RKO (cell line): ENCODE data around the gene HOOK2.
"Not testable (repeated sequence)": the region's sequence is repeated elsewhere in the genome, so short reads cannot be mapped to it uniquely, and the experiment has no call there.

Experiments used
- DNase-seq: peaks from one replicate; pipeline ENCODE4 v3.0.0-alpha.2; 2016; ENCODE audit warnings: low spot score

Gene HOOK2

DNA sequence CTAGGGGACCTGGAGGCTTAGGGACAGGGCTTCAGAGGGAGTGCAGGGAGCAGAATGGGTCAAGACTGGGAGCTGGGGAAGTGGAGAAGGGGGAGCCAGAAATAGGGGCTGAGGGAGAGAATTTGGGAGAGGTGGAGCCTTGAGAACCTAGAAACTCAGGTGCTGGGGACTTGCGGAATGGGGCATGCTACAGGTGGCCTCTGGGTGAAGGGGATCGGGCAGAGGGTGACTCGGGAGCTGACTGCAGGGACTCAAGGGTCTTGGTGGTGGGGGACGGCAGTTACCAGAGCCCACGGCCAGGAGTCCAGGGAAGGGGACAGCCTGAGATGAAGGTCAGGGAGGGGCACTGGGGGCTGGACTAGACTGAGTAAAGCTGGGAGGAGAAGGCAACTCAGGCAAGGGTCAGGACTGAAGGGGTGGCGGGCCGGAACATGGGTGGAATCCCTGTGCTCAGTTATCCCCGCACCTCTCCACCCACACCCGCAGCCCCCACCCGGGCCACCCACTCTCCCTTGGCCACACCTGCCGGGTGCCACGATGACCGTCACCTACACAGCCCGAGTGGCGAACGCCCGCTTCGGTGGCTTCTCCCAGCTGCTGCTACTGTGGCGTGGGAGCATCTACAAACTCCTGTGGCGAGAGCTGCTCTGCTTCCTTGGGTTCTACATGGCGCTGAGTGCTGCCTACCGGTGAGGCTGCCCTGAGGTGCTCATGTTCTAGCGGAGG, 23.1 kb downstream of the HOOK2 start:
- DNase-seq, result no peak

DNA sequence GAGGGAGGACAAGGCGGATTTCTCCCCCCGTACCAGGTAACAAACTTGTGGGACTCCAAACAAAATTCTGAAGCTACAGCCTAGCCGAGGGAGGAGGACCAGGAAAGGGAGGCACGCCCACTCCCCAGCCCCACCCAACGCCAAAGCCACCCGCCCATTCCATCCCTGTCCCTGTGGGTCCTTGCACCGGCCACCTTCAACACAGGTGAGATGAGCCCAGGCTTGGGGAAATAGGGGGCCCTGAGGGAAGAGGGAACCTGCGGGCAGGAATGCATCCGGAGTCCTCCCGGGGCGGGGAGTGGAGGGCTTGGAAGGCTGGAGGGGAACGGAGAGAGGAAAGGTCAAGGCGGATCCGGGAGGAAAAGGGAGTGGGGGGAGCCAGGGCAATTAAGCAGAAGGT, 23.7 kb downstream of the HOOK2 start, which contains the start of gene BEST2:
TSS of gene BEST2 (plus strand) at position 157 of the 400 bp plus-strand sequence. CDS start 802 bp downstream, outside the sequence.
- no peak for DNase-seq

DNA sequence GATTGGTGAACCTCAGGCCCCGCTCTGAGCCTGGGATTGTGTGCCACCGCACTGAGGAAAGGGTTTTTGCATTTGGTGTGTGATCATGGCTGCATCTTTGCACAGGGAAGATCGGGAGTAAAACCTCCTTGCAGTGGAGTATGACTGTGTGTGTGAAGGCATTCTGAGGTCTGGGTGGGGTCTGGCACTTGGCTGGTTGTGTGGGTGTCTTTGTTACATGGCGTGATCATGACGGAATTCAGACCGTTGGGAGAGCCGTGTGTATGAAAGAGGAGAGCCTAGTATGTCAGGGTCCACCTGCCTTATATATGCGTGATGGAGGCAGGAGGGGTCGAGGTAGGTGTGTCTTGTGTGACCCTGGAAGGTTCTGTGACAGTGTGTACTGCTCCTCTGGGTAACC, 24.5 kb downstream of the HOOK2 start:
- no peak for DNase-seq

DNA sequence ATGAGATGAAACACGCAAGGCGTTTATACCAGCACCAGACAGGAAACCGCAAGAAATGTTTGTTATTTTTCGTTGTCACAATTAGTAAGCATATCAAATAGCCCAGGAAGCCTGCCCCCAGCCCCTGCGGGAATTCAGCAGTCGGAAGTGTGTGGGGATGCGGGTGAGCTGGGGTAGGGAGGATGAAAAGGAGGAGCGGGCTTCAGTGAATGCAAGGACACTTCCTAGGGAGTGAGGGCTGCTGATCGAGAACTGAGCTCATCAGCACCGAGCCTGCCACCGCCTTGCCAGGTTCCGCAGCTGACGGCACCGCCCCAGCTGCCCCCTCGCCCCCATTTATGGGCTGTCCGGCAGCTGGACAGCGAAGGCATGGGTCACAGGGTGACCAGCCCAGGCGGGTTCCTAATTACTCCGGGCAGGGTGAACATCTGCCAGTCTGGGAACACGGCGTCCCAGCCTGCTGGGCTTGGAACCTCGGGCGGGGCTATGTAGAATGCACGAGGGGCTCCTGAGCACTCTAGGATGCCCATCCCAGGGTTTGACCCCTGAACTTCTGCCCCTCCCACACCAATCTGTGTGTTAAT, 25.3 kb downstream of the HOOK2 start:
- no peak for DNase-seq

DNA sequence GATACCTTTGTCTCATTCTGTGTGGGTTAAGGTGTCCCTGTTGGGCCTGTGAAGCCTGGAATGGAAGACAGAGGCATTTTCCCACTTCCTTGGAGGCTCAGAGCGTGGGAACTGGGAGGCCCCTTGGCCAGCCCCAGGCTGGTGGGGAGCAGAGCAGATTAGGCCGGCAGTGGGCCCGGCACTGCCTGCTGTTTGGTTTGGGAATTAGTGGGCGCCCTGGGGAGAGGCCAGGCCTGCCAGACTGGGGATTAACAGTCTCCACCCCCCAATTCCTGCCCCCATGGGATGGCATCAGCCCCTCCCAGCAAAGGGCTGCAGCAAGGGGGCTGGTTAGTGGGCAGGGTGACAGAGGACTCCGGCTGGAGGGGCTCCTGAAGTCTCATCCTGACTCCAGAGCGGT, 26.9 kb downstream of the HOOK2 start:
- no peak for DNase-seq

DNA sequence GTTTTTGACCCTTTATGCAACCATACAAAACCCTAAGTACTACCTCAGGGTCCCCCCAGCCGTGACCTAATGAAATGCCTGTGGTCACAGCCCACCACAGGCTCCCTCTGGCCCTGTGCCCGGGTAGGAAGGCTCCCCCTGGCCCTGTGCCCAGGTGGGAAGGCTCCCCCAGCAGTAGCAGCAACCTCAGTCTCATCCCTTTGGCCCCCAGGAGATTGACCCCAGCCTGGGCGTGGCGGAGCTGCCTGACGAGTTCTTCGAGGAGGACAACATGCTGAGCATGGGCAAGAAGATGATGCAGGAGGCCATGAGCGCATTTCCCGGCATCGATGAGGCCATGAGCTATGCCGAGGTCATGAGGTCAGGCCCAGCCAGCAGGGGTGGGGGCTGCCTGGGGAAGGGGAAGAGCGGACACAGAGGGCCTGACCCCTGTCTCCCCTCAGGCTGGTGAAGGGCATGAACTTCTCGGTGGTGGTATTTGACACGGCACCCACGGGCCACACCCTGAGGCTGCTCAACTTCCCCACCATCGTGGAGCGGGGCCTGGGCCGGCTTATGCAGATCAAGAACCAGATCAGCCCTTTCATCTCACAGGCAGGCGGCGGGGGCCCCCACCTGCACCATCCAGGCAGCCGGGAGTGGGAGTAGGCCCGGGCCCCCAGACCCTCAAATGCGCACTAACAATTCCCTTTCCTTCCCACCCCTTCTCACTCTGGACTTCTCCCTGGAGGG, 30.0 kb downstream of the HOOK2 start:
- DNase-seq, result no peak

DNA sequence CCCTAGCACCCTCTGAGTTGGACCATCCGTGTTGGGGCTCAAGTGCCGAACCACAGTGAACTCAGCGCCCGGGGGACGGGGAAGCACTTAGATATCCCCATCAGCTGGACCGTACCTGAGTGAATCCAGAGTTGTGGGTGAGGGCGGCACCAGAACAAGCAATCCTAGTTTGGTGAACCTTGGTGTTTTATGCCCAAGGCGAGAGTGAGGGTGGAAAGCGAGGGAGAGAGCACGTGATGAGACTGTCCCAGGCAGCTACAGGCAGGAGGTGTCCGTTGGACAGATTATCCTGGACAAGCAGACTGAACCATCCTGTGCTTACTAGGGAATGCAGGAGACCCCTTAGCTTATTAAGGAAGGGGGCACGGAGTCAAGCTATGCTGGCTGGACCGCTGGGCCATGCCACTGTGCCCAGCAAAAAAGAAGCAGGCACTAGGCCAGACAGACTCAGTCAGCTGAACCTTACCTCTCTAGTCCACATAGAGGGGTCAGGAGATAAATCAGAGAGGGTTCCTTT, 37.5 kb downstream of the HOOK2 start:
- no peak for DNase-seq

DNA sequence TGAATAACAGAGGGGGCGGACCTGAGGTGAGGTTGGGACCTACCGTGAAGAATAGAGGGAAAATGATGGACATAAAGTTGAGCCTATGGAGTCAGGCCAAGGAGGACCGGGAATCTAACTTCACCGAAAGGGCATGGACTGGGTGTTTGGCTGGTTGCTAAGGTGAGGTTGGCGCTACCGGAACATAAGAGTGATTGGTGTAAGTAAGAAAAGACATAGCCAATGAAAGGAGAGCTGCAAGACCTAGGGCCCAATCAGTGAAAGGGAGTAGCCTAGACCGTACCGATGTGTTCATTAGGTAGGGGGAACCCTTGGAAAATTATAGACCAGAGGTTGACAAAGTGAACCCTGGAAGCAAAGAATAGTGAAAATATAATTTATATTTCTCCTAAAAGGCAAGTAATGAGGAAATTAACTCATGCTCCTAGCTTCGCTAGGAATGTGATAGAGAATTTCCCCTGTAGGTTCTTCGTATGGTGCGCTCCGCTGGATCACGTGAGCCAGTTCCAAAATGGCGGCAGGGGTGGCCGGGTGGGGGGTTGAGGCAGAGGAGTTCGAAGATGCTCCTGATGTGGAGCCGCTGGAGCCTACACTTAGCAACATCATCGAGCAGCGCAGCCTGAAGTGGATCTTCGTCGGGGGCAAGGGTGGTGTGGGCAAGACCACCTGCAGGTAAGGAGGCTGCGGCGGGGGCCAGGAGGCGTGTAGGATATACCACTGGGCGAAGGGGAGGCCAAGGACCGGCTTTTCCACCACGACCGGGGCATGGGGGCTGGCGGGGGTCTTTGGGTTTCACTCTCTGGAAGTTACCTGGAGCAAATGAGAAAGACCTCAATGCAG, 38.1 kb downstream of the HOOK2 start, which contains the start of gene GET3:
TSS of gene GET3 (plus strand) at position 503 of the 840 bp plus-strand sequence. CDS start at position 512, 9 bp downstream.
- DNase-seq, result peak; percentile 99

DNA sequence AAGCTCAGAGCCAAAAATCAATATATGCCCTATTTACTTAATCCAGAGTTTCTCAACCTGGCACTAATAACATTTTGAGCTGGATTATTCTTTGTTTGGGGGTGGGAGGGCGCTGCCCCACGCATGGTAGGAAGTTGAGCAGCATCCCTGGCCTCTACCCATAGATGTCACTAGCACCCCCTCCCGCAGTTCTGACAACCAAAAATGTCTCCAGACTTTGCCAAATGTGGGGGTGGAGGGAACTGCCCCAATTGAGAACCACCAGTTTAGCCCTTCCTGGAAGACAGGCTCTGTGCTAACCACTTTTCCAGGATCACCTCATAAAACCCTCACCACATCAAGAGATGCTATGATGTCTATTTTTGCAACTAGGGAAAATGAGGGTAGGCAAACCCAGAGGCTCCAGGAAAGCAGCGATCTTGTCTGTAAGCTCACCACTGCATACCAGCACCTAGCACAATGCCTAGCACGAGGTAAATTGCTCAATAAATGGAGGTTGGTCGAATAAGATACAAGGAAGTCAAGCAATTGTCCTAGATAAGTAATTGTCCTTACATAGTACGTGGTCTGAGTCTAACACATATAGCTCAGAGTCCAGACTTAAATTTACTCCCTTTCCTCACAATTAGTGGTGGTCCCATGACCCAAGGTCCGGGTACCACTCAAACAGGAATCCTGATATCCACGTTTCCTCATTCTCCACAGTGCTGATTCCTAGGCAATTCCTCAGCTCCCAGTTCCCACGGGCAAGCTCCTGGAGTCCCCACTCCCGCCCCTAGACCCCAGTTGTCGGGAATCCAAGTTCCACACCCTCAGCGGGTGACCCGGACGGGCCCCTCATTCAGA, 41.8 kb downstream of the HOOK2 start:
- DNase-seq, result peak; percentile 85

DNA sequence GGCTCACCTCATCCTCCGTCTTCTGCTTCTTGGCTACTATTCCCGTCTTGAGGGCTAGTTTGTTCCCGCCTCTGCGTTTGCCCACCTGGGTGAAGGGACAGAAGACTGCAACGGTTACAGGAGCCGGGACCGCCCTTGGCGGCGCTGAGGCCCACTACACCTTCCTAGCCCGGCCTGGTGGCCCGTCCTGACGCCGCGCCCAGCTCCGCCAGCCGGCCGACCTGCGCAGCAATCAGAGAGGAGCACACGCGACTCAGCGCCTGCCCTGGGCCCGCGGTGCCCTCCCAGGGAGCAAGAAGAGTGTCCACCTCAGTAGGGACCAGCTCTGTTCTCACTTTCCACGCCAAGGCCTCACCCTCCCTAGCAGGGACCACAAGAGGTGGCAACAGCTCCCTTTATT, 44.0 kb downstream of the HOOK2 start:
- no peak for DNase-seq

DNA sequence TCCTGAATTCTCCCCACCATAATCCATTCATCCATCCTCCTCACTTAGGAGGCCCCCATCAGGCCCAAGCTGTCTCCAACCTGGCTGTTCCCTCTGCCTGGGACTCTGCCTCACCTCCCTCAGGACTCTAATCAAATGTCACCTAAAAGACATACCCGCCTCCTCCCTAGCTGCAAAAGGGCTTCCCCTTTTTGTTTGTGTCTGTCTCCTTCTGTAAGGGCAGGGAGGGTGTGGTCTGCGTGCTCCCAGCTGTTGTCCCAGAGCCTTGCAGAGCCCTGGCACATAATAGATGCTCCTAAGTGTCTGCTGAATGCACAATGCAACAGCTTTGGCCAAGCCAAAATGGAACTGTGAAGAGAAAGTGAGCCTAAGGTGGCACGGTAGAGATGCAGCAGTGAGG, 45.3 kb downstream of the HOOK2 start:
- DNase-seq, result no peak

DNA sequence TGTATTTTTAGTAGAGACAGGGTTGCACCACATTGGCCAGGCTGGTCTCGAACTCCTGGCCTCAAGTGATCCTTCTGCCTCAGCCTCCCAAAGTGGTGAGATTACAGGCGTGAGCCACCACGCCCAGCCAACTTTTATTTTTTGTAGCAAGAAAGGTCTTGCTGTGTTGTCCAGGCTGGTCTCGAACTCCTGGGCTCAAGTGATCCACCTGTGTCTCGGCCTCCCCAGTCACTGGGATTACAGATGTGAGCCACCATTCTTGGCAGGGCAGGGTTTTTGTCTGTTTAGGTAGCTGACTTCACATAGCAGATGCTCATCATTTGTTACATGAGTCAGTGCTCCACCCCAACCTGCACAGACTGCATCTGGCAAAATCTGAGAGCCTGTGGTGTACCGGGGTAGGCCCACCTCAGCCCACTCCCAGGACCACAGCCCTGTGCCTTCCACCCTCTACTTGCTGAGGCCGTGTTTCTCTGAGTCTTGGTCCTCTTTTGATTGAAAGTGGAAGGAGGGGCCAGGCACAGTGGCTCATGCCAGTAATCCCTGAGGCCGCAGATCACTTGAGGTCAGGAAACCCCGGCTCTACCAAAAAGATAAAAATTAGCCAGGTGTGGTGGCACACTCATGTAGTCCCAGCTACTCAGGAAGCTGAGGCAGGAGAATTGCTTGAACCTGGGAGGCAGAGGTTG, 47.5 kb downstream of the HOOK2 start:
- DNase-seq, result no peak

DNA sequence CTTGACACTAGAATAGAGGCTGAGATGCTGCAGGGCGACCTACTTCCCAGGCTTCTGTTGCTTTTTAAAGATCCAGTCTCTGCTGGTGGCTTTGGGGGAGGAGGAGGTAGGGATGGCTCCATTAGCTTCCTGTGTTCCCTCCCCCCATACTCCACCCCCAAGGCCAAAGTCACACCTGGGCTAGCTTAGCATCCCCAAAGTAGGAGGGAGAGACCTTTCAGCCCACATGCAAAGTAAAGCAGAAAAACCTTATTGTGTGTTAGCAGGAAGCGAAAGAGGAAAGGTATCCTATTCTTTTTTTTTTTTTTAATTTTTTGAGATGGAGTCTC, 48.4 kb downstream of the HOOK2 start:
- no peak for DNase-seq

DNA sequence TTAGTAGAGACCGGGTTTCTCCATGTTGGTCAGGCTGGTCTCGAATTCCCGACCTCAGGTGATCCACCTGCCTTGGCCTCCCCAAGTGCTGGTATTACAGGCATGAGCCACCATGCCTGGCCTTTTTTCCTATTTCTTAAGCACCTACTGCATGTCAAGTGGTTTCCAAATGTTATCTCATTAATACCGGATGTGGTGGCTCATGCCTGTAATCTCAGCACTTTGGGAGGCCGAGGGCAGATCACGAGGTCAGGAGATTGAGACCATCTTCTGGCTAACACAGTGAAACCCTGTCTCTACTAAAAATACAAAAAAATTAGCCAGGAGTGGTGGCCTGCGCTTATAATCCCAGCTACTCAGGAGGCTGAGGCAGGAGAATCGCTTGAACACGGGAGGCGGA, 49.7 kb downstream of the HOOK2 start:
- DNase-seq, result not testable (repeated sequence)

DNA sequence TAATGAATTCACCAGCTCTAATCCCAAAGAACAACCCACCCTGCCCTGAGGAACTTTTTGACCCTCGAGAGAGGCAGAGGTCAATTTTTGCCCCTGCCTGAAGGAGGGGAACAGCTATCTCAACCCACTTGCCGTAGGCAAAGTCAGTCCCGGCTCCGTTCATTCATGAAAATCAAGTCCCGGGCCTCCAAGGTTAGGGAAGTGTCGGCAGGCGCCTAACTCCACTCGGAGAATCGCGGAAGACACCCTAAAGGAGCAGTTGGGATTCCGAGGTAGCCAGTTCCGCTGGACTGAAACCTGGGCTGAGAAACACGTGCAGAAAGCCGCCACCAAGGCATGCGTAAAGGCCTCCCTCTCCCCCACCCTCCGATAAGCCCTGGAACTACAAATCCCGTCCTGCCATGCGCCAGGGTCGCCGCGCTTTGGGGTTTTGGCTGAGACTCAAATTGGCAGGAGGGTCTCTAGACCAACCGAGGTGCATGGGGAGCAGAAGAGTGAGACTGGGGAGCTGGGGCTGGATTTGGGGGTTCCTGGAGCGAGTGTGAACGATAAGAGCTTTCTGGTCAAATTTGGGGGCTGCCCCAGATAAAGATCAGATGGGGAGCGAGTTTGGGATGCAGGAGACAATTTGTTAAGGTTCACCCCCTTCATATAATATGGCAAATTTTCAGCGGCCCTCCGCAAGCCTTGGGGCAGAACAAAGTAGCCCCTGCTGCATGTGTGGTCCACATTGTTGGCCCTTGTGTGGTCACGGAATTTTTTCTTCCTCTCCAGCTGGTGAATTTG, 51.5 kb downstream of the HOOK2 start, which contains the start of gene TNPO2:
TSS of gene TNPO2 (minus strand) at position 292 of the 786 bp plus-strand sequence. CDS start 2,955 bp downstream, outside the sequence.
- peak; percentile 85 for DNase-seq

DNA sequence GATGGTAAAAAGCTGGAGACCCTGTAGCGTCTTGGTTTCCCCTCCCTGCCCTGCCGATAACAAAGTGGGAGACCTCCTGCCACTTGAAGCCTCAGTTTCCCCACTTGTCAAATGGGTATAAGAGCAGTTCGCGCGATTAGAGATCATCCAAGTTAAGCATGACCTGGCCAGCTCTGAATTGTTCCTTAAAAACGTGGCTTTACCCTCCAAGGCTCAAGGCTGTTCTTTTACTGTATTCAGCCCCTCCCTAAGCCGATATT, 52.0 kb downstream of the HOOK2 start:
- peak; percentile 55 for DNase-seq

DNA sequence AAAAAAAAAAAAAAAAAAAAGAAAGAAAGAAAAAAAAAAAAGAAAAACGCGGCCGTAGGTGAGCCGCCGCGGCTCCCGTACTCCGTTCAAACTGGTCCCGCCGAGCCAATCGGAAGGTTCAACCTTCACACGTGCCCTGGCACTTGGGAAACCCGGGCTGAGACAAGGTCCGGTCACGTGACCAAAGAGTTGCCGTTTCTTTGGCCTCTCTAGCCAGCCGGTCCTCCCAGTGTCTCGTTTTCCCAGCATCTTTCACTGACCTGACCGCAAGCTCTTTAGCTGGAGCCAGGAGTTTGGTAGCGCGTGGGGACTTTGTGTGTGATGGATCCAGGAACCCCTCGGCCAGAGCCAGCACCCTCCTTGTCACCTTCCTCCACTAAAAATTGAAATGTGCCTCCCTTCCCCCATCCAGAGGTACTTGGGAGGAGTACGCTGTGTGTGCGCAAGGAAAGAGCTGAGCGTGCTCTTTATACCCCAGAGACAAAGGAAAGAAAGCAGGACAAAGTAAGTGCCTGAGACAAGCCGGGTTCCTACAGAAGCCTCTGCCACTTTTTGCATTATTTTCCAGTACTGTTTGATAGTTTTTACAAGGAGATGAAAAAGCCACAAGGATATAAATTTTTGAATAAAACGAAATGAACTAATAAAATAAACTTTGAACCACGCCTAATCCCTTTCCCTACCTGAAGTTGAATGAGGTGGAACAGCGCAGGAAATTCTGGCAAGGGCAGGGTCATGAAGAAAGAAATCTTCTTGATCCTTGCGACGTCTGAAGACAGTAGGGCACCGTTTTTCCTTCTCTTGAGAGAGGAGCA, 52.6 kb downstream of the HOOK2 start:
- peak; percentile 99 for DNase-seq

DNA sequence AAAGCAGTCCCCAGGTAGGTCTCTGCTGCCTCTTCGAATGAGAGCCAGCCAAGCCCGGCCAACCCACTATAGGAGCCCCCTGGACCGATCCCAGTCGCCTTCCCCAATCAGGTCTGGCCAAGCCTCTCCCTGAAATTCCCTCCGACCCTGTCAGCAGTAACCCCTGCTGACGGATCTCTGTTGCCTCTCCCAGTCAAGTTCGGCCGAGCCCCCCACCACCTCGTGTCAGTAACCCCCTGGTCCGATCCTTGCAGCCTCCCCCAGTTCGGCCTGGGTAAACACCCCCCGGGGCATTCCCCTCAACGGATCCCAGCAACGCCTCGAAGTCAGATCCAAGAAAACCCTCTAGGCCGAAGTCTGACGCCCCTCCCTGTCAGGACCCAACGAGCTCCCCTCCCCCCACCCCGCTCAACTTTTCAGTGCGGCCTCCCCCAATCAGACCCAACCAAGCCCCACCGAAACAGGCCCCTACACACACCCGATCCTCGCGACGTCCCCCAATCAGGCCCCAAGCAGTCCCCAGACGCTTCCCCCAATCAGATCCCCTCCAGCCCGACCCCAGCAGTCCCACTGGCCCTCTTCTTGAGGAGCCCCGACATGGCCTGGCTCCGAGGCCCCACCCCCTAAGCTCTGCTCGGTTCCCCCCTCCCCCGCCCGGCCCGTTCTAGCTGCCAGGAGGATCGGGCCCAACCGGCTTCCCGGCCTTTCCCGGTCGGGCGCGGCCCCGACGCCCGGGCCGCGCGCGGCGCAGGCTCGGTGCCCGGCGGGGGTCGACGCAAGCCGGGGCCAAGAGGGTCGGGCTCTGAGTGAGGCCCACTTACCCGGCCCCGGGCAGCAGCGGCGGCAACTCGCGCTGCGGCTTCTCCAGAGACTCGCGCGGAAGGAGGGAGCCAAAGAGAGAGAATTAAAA, 53.4 kb downstream of the HOOK2 start:
- DNase-seq, result peak; percentile 68
